Measurements from ENCODE around the gene ASGR1. TPM values are rescaled to one million over a fixed set of nuclear protein-coding genes. Genes with fewer than 3 reads are reported as not detected.

ASGR1 gene
- polyA plus RNA-seq, 3 donors: 82.0 to 126 (median 114) TPM

- H3K9me3 Mint-ChIP-seq: no peaks in the 10 kb centered on the region
- H3K4me1 ChIP-seq (ENCODE audit: control insufficient read depth in 1 of 2, insufficient read depth in 2 of 2, low read length in 2 of 2): peaks cover 15 to 17% of the 10 kb centered on the region in 2 donors
- H3K36me3 Mint-ChIP-seq: peaks cover 31 to 56% of the 10 kb centered on the region in 2 donors
- 96% methylated on average over 14 of the region's 16 CpGs for WGBS (ENCODE audit: insufficient coverage)
- peaks cover 1 to 10% (median 1%) of the 10 kb centered on the region in 3 donors for H3K27me3 Mint-ChIP-seq (ENCODE audit: low read depth in 3 of 3)
- no peaks in the 10 kb centered on the region for H3K9me3 ChIP-seq (replicated peaks in 1 of 2; ENCODE audit: control insufficient read depth in 1 of 2, insufficient read depth in 1 of 2, low read length in 2 of 2)
- H4K20me1 ChIP-seq (ENCODE audit: insufficient read depth, low read length): peaks cover 17% of the 10 kb centered on the region
- H3K36me3 ChIP-seq (replicated peaks in 1 of 2; ENCODE audit: control insufficient read depth in 1 of 2, insufficient read depth in 2 of 2, low read length in 2 of 2): peaks cover 28 to 34% of the 10 kb centered on the region in 2 donors
- H3K4me1 Mint-ChIP-seq: peaks cover 28% of the 10 kb centered on the region
- no peak overlapping the region for H2AFZ ChIP-seq (ENCODE audit: insufficient read depth, low read depth, low read length, poor library complexity, severe bottlenecking)
- H3K27me3 ChIP-seq (ENCODE audit: control insufficient read depth in 2 of 2, insufficient read depth in 2 of 2, low read length in 2 of 2): no peaks in the 10 kb centered on the region
- no peak overlapping the region for H3K4me2 ChIP-seq (replicated peaks; ENCODE audit: extremely low read depth, low read length, poor library complexity, severe bottlenecking)
- no peak overlapping the region for H3K4me3 ChIP-seq (replicated peaks in 1 of 3; ENCODE audit: low read depth in 2 of 3, low read length in 3 of 3)
- no peak overlapping the region for H3K9ac ChIP-seq (ENCODE audit: insufficient read depth, low read length, poor library complexity, severe bottlenecking)
- H3K27ac Mint-ChIP-seq: peak overlapping the region in 6 of 7 donors; percentile 74 to 98 (median 90)
- no peak for TF ChIP-seq CTCF (IDR thresholded peaks at IDR 0.05)
- H3K79me2 ChIP-seq (ENCODE audit: insufficient read depth, low read length): peaks cover 6% of the 10 kb centered on the region
- no peak overlapping the region for H3K27ac ChIP-seq (ENCODE audit: low read depth in 1 of 2, low read length in 2 of 2)
- DNase-seq: no peak
- intact Hi-C loops (cut with micrococcal nuclease): no loop called here
- H3K4me3 Mint-ChIP-seq: peak overlapping the region in 1 of 2 donors; percentile 35
Observed at GRCh38 chr17:7203391-7203790, 24.2 kb upstream of the ASGR1 start.

GRCh38 chr17:7196651-7197401 is 17.7 kb upstream of the ASGR1 start:
- intact Hi-C loops (cut with micrococcal nuclease): no loop called here
- Histone ChIP-seq H3K79me2 (ENCODE audit: insufficient read depth, low read length) (no peaks in the 10 kb centered on the region), H3K27ac (ENCODE audit: low read depth in 1 of 2, low read length in 2 of 2) (no peak overlapping the region), H3K4me1 (ENCODE audit: control insufficient read depth in 1 of 2, insufficient read depth in 2 of 2, low read length in 2 of 2) (no peaks in the 10 kb centered on the region), H4K20me1 (ENCODE audit: insufficient read depth, low read length) (no peaks in the 10 kb centered on the region), H3K36me3 (replicated peaks in 1 of 2; ENCODE audit: control insufficient read depth in 1 of 2, insufficient read depth in 2 of 2, low read length in 2 of 2) (peaks cover 57 to 71% of the 10 kb centered on the region in 2 donors), H3K9me3 (replicated peaks in 1 of 2; ENCODE audit: control insufficient read depth in 1 of 2, insufficient read depth in 1 of 2, low read length in 2 of 2) (no peaks in the 10 kb centered on the region), H2AFZ (ENCODE audit: insufficient read depth, low read depth, low read length, poor library complexity, severe bottlenecking) (no peak overlapping the region), H3K9ac (ENCODE audit: insufficient read depth, low read length, poor library complexity, severe bottlenecking) (no peak overlapping the region), H3K4me3 (replicated peaks in 1 of 3; ENCODE audit: low read depth in 2 of 3, low read length in 3 of 3) (no peak overlapping the region), H3K27me3 (ENCODE audit: control insufficient read depth in 2 of 2, insufficient read depth in 2 of 2, low read length in 2 of 2) (no peaks in the 10 kb centered on the region), H3K4me2 (replicated peaks; ENCODE audit: extremely low read depth, low read length, poor library complexity, severe bottlenecking) (no peak overlapping the region)
- DNase-seq: no peak
- Mint-ChIP-seq H3K4me1 (no peaks in the 10 kb centered on the region), H3K36me3 (peaks cover 64 to 90% of the 10 kb centered on the region in 2 donors), H3K4me3 (no peak overlapping the region), H3K27ac (no peak overlapping the region), H3K27me3 (ENCODE audit: low read depth in 3 of 3) (no peaks in the 10 kb centered on the region), H3K9me3 (no peaks in the 10 kb centered on the region)
- TF ChIP-seq CTCF (IDR thresholded peaks at IDR 0.05): no peak
- 97% methylated on average over 16 of the region's 22 CpGs for WGBS (ENCODE audit: insufficient coverage)
